GM21737 (cell line): ENCODE measurements around the gene MAMDC2.

ENCODE experiments used
- ATAC-seq: cut with Tn5 transposase; IDR thresholded peaks from one replicate; pipeline ENCODE4 v1.9.1; 2021; ENCODE audit warnings: mild to moderate bottlenecking, moderate library complexity; ENCODE audit not compliant: unreplicated experiment

The MAMDC2 gene, protein sequence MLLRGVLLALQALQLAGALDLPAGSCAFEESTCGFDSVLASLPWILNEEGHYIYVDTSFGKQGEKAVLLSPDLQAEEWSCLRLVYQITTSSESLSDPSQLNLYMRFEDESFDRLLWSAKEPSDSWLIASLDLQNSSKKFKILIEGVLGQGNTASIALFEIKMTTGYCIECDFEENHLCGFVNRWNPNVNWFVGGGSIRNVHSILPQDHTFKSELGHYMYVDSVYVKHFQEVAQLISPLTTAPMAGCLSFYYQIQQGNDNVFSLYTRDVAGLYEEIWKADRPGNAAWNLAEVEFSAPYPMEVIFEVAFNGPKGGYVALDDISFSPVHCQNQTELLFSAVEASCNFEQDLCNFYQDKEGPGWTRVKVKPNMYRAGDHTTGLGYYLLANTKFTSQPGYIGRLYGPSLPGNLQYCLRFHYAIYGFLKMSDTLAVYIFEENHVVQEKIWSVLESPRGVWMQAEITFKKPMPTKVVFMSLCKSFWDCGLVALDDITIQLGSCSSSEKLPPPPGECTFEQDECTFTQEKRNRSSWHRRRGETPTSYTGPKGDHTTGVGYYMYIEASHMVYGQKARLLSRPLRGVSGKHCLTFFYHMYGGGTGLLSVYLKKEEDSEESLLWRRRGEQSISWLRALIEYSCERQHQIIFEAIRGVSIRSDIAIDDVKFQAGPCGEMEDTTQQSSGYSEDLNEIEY

DNA sequence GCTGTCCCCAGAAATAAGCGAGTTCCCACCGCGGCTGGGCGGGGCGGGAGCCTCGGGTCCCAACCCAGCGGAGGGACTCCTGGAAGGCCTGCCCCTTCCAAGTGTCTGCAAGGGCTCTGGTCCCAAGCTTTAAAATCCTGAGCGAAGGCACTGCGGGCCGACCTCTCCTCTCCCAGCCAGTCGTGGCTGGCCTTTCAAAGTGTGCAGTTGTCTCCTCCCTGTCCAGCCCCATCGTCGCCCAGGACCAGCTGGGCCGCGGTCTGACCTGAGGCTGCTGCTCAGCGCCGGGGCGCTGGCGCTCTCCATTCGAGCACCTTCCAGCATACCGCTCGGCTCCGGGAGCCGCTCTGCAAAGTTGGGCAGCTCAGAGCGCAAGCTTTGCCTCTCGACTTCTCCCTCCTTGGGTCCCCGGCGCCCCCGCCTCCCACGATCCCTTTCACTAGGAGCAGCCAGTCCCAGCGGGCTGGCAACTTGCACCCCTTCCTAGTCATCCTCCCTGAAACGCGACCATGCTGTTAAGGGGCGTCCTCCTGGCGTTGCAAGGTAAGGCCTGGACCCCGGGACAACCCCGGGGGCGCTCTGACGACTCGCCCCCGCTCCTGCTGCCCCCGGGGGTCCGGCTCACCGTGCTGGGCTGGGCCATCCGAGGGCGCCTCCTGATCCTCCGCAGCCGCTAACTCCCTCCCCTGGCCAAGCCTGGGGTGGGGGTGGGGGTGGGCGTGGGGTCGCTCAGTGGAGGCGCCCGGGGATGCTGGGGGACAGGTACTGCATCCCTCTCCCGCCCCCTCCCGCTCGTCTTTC, at the start of gene MAMDC2:
Gene MAMDC2 (plus strand): TSS at position 160 of the 801 bp plus-strand sequence. CDS start 350 bp downstream, at position 510.
- ATAC-seq = no peak

DNA sequence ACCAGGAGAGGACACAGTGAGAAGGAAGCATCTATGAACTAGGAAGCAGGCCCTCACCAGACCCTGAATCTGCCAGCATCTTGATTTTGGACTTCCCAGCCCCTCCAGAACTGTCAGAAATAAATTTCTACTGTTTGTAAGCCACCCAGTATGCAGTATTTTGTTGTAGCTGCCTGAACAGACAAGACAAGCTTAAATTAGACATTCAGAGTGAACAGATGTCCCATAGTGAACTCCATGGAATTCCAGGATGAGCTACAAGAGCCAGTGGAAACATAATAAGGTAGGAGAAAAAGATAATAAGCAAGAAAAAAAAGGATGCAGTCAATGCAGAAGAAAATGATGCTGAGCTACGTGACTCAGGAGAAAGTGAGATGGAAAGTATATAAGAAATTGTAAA, 47.8 kb upstream of the MAMDC2 start:
- ATAC-seq = no peak

DNA sequence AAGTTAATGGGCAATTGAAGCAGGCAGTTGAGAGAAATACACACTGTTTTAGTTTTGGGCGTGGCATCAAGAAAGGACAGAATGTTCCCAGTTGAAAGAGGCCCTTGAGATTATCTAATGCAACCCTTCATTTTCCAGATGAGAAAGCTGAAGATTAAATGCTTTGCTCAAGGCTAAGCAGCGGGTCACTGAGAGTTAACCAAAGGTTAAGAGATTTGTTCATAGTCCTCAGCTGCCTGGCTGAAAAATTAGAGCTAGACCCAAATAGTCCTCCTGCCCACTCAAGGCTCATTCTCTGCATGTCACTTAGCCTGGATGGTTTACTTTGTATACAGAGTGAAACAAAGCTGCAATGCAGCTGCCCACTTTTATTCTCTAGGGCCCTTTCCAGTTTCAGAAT, 46.7 kb upstream of the MAMDC2 start:
- no peak for ATAC-seq

DNA sequence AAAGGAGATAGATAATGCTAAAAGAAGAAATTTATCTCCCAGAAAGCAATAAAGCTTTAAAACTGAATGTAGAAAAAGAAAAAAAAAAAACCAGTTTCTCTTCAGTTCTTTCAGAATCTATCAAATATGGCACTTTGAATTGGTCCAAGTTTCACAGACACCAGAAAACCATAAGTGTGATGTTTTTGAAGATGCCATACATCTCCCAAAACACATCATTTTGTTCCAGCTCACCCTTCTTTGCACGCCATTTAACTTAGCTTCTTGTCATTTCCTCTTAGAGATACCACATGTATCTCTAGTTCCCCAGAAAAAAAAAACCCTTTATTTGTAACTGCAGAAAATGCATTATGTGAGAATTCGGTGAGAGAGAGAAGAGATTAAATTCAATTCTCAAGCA, 46.1 kb upstream of the MAMDC2 start:
- ATAC-seq = no peak

DNA sequence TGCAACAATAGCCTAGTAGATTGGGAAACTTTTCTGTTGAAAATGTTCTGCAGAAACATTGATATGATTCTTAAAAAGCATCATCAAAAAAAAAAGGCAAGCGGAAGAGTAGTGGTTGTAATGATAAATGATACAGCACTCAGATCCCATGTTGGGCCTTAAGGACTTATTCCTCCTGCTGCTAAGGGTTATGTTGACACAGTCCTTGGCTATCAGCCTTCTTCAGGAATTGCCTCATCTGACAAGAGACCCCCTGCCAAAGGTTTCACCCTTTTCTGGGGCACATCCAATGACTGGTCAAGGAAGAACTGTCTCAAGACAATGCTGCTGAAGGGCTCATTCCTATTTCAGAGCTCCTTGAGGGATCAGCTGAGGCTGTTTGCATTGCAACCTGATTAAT, 44.3 kb upstream of the MAMDC2 start:
- ATAC-seq = no peak

DNA sequence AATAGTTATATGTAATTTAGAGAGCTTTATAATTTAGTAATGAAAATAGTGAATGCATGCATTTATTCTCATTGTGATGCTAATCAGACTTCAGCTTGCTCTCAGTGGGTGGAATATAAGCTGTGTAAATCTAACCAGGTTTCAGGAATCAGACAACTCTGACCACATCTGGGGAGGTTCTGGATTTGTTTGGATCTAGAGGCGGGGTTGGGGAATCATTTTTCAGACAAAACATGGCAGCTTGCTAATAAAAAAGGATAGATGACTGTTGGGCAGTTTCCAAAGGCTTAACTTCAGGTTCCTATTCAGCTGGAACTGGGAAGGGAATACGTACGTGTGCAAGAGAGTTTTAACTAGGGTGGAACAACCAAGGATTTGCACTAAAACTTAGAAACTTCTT, 43.2 kb upstream of the MAMDC2 start:
- no peak for ATAC-seq

DNA sequence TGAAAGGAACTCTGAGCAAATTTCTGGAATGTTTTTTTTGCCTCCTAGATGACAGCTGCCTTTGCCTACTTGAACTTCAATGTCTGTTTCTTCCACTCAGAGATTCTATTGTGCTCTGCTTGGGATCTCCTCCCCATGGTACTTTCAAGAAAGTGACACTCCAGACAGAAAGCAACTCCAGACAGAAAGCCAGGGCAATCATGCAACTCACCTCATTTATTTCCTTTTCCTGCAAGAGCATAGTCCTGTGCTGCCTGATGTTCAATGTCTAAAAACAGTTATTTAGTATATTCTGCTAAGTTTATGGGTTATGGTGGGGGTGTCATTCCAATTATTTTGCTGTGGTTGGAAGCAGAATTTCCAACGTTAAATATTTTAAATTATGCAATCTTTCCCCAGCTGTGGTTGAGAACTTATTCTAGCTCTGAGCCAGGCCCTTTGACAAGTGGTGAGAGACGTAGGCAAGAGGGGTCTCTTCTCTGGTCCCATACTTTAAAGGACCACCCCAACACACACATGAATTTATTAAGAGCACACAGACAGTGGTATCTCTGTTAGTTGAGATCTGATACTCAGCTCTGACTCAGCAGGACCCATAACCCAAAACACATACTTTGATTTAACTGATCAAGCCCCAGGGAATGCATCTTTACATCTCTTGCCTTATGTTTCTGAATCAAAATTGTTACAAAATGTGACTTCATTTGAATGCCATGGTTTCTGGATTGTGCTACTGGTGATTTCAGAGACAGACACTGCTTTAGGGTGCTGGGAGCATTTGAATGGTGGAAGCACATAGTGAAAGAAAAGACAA, 39.5 kb upstream of the MAMDC2 start:
- no peak for ATAC-seq

DNA sequence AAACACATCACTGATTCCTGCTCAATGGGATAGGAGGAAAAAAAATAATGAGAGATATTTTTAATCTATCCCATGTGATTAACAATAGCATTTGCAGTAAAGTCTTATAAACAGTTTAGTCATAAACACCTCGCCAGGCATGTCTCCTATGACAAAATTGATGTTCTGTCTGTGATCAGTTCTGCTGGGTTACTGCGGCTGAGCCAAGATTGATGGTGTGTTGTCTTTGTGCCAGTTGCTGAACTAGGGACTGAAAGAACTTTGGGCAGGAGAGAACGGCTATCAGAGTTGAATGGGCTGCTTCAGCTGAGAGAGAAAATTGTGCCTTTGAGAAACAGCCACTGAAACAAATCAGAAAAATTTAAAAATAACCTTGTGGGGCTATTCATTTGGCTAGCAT, 37.3 kb upstream of the MAMDC2 start:
- no peak for ATAC-seq

DNA sequence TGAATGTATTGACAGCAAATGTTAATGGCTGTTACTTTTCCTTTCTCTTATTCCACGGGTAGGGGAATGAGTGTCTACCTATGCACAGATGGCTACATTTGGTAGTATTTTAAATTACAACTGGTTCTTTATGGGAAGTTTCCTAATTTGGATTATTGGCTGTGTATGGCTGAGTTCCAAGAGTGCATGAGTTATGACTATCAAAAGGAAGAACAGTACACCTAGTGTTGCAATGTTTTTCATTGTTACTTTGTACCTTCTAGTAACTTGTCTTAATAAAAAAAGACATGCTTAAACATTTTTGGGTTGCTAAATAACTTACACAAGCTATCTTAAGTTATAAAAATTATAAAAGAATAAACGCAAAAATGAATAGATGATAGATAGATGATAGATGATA, 35.8 kb upstream of the MAMDC2 start:
- no peak for ATAC-seq

DNA sequence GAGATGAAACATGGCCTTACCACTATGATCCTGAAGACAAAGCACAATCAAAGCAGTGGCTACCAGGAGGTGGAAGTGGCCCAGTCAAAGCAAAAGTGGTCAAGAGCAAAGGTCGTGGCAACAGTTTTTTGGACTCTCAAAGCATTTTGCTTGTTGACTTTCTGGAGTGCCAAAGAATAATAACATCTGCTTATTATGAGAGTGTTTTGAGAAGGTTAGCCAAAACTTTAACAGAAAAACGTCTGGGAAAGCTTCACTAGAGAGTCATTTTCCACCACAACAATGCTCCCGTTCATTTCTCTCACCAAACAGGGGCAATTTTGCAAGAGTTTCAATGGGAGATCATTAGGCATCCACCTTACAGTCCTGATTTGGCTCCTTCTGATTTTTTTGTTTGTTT, 33.6 kb upstream of the MAMDC2 start:
- ATAC-seq = no peak

DNA sequence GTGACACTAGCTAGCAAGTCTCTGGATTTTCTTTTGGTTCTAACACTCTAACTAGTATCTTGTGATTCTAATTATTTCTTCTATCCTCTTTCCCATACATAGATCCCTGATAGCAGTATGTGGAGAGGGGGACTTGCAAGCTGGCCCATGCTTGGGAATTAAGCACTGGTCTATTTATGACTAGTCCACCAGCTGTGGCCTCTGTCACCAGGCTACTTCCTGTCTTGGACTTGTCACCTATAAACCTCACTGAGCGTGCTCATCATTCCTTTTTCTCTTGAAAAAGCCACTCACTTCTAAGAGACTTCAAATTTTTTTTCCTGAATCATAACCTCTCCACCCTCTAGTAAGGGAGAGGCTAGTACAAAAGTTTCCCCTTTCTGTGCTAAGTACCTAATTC, 32.3 kb upstream of the MAMDC2 start:
- ATAC-seq = no peak

DNA sequence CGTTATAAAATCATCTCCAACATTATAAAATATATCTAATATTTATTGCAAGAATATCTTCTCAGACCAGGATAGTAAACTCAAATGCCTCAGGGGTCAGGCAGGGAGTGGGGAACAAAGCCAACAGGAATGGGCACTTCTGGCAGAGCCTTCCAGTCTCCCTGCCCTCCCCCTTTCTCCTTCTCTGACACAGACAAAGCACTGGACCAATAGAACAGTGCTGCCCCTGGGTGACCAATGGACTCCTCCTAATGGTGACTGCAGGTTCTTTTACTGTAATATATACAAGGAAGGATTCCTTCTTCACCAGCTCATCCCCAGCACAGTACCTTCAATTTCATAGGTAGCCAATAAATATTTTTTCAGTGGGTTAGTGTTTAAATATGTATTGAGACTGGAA, 31.1 kb upstream of the MAMDC2 start:
- ATAC-seq = no peak

DNA sequence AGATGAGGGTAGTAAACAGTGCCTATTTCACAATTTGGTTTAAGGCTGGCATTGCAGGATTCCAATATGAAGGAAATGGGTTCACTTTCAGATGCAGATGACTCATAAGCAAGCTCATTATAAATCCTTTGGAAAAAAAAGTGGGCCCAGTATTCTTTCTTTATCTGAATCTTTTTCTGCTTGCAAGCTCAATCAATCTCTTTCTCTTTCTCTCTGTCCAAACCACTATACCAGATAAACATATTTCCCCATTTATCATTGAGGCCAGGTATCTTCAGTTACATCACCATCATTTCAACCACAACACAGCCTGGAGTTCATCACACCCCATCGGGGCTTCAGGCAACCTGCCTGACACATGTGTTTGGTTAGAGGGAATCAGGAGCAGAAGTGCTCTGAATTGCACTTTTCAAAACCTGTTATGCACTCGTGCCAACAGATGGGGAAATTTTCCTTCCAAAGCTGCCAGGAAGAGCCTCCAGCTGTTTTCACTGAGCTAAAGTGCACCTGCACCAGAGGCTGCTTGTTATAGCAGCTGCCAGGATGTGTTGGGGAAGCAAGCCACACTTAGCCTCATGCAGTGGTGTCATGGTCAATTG, 30.0 kb upstream of the MAMDC2 start:
- no peak for ATAC-seq

DNA sequence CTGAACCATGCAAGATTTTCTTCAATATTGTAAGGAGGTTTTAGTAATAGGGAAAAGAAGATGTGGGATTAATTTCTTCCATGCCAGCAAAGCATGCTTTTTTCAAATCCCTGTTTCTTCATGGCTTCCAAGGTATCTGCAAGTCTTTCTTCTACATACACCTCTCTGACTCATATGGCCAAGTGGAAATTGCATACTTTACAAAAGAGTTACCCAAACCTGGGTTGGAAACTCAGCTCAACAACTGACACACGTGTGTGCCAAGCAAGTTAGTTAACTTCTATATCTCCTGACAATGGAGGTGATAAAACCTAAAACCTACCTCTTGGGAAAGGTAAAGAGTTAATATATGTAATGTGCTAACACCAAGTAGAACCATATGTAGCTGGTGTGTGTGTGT, 28.5 kb upstream of the MAMDC2 start:
- ATAC-seq = no peak

DNA sequence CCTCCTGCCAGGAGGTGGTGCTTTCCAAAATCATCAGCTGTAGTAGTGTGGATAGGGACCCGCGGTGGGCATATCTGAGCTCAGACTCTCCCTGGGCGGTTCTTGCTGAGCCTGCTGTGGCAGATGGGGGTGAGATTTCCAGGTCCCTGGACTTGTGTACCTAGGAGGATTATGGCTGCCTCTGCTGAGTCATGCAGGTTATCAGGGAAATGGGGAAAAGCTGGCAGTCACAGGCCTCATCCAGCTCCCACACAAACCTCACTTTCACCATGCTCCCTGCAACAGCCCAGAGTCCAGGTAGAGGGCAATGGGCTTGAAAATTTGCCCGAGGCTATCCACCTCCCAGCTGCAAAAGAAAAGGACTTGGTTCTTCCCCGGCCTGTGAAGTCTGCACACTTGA, 23.4 kb upstream of the MAMDC2 start:
- ATAC-seq = no peak

DNA sequence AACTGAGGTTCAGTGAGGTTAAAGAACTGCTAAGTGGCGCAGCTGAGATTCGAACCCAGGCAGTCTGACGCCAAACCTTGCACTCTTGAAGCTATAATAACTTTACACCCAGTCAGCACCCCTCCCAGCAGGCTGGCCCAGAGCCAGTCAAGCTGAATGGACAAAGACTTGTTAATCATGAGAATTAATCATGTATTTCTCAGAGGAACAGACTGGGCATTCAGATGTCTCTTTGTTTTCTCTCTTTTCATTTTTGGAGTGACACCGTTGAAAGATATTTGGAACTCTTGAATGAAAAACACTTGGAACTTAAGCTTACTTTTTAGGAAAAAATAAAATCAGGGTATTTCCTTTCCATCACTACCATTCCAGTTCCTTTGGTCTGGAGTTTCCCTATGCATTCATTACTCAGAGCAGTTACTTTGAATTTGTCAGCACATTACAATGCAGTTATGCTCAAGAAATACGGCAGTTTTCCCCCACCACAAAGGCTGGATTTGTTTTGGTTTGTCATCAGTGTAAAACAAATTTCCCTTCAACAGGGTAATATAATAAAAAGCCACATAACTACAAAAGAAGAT, 22.6 kb upstream of the MAMDC2 start:
- no peak for ATAC-seq

DNA sequence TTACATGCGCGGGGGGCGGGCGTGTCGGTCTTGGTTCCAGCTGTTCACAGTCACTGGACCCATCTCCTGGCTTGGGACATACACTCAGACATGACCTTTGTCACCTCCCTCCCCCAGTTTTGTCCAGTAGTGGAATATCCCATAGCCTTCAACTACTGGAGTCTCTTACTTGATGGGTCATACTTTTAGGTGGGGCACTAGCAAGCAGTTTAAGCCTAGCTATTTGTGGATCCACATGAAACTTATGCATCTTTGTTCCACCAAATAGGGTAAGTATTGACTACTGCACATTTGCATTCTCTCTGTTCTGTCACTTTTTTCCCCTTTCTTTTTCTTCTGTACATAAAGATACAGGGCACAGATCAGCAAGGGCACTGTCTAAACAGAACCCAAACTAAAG, 15.4 kb upstream of the MAMDC2 start:
- ATAC-seq = no peak

DNA sequence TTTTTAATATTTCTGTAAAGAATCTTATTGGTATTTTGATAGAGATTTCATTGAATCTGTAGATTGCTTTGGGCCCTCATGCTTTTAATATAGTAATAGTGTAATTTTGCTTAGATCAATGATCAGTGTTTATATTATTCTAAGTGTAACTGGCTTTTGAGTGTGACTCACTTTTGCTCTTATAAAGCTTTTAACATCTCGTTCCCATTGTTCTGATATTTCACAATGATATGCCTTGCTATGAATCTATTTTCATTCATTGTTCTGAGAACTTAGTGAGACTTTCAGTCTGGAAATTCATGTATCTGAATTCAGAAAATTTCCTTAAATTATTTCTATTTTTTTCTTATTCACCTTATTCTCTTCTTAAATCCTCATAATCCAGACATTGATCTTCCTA, 13.5 kb upstream of the MAMDC2 start:
- no peak for ATAC-seq

DNA sequence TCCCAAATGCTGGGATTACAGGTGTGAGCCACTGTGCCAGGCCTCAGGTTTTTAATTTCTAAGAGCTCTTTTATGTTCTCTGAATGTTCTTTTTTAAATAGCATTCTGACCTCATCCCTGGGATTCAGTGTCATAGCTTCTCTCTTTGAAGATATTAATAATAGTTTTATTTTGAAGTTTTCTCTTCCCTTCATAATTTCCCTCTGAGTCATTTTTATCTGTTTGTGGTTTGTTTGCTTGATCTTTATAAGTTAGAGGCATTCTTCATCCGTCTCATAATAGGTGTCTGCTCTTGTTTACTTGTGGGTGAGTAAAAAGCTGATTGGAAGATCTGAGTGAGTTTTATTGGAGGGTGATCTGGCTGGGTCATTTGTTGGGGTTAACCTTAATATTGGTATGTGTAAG, 12.5 kb upstream of the MAMDC2 start:
- no peak for ATAC-seq

DNA sequence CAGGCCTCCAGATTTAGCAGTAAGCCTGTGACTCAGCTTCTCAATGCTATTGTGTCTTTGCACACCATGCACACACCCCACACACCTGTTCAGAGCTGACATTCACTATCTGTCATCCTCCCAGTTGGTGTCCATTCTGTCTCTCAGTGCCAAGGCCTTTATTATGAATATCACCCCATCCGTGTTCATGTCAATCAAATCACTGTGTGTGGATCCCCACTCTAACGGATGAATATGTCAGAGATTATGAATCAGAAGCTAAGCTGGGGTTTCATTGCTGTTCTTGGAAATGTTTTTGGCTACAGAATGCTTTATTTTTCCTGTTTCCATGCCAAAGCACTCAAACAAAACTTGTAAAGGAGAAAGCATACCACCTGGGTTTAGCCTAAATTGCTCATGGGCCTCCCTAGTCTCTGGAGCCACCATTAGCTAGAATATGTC, 9.4 kb upstream of the MAMDC2 start:
- no peak for ATAC-seq
